Activated naive CD4-positive, alpha-beta T cell treated with anti-CD3 and anti-CD28 coated beads, Interleukin-2, amount 50 U/mL, for 72 hours (primary cell): Measurements from ENCODE around the gene CDCA5. TPM values are rescaled to one million over a fixed set of nuclear protein-coding genes. Genes with fewer than 3 reads are reported as not detected.

Experiments
- ATAC-seq, 2 donors: fragments of 150-1000 bp; cut with Tn5 transposase; 2 replicates each; pipeline ENCODE4 v1.10.0; 2021; ENCODE audit warnings: mild to moderate bottlenecking in 2 of 2, moderate library complexity in 2 of 2
- DNase-seq, 2 donors: peaks; one replicate each; pipeline ENCODE4 v3.0.0; 2021 to 2022; ENCODE audit warnings: low spot score in 2 of 2
- H3K27ac Mint-ChIP-seq, 2 donors: one replicate each; pipeline ENCODE4 v1.8.0; 2022; ENCODE audit warnings: mild to moderate bottlenecking in 2 of 2, mixed read lengths in 2 of 2
- H3K36me3 Mint-ChIP-seq, 2 donors: one replicate each; pipeline ENCODE4 v1.8.0; 2022; ENCODE audit warnings: mixed read lengths in 2 of 2
- H3K9me3 Mint-ChIP-seq, 2 donors: one replicate each; pipeline ENCODE4 v1.8.0; 2022; ENCODE audit warnings: mixed read lengths in 2 of 2
- total RNA-seq, 2 donors: library from RNA; stranded (reverse); gene quantifications; one replicate each; pipeline ENCODE4 v1.2.3, GENCODE V29; 2022

Gene CDCA5
- total RNA-seq = 100 to 1,000 TPM; 128 to 203 TPM

GRCh38 chr11:65083834-65084597 is at the start of gene CDCA5, which contains the start of gene ZFPL1:
TSS of gene CDCA5 (minus strand) at chr11:65084040. CDS start at chr11:65083978, 62 bp downstream.
TSS of gene ZFPL1 (plus strand) at chr11:65084222. CDS start at chr11:65084699, 477 bp downstream.
- peak; percentile 90 to 97 for ATAC-seq
- Mint-ChIP-seq H3K27ac (peak within 1 kb of the TSS; percentile 99 to 100), H3K36me3 (peaks cover 50 to 52% of the 10 kb centered on the region in 2 donors), H3K9me3 (no peaks in the 10 kb centered on the region)
- peak; percentile 97 to 98 for DNase-seq

GRCh38 chr11:65132988-65133700 is 49.3 kb upstream of the CDCA5 start:
- no peaks in the 10 kb centered on the region for H3K9me3 Mint-ChIP-seq

GRCh38 chr11:65132238-65132987 is 48.6 kb upstream of the CDCA5 start:
- no peaks in the 10 kb centered on the region for H3K9me3 Mint-ChIP-seq
- H3K36me3 Mint-ChIP-seq = peaks cover 9 to 10% of the 10 kb centered on the region in 2 donors
- DNase-seq (no peak), ATAC-seq (no peak)
- H3K27ac Mint-ChIP-seq = peak overlapping the region; percentile 99

More at GRCh38 chr11:65132988-65133700, 49.3 kb upstream of the CDCA5 start:
- Mint-ChIP-seq H3K36me3 (peaks cover 9 to 10% of the 10 kb centered on the region in 2 donors), H3K27ac (peak overlapping the region; percentile 99)
- ATAC-seq (peak in 1 of 2 donors; percentile 19), DNase-seq (peak in 1 of 2 donors; percentile 77)

GRCh38 chr11:65131895-65132237 is 48.0 kb upstream of the CDCA5 start:
- no peak for DNase-seq
- Mint-ChIP-seq H3K9me3 (no peaks in the 10 kb centered on the region), H3K27ac (no peak overlapping the region), H3K36me3 (peaks cover 9 to 10% of the 10 kb centered on the region in 2 donors)
- ATAC-seq = no peak

GRCh38 chr11:65131417-65131776 is 47.6 kb upstream of the CDCA5 start:
- ATAC-seq = no peak
- Mint-ChIP-seq H3K9me3 (no peaks in the 10 kb centered on the region), H3K27ac (peak overlapping the region in 1 of 2 donors; percentile 28), H3K36me3 (peaks cover 9 to 10% of the 10 kb centered on the region in 2 donors)
- DNase-seq = no peak

GRCh38 chr11:65130631-65131416 is 47.0 kb upstream of the CDCA5 start:
- DNase-seq = no peak

GRCh38 chr11:65129649-65130441 is 46.0 kb upstream of the CDCA5 start:
- Mint-ChIP-seq H3K27ac (no peak overlapping the region), H3K36me3 (peaks cover 9 to 10% of the 10 kb centered on the region in 2 donors), H3K9me3 (no peaks in the 10 kb centered on the region)
- ATAC-seq (no peak), DNase-seq (peak in 1 of 2 donors; percentile 51)

More at GRCh38 chr11:65130631-65131416, 47.0 kb upstream of the CDCA5 start:
- peaks cover 9 to 10% of the 10 kb centered on the region in 2 donors for H3K36me3 Mint-ChIP-seq
- ATAC-seq = no peak
- H3K27ac Mint-ChIP-seq = peak overlapping the region; percentile 28 to 78
- H3K9me3 Mint-ChIP-seq = no peaks in the 10 kb centered on the region

GRCh38 chr11:65128182-65129145 is 44.6 kb upstream of the CDCA5 start:
- ATAC-seq = no peak
- DNase-seq = peak in 1 of 2 donors; percentile 49
- peaks cover 8 to 9% of the 10 kb centered on the region in 2 donors for H3K36me3 Mint-ChIP-seq
- peak overlapping the region; percentile 37 to 41 for H3K27ac Mint-ChIP-seq
- no peaks in the 10 kb centered on the region for H3K9me3 Mint-ChIP-seq

- H3K9me3 Mint-ChIP-seq = no peaks in the 10 kb centered on the region
- DNase-seq (peak in 1 of 2 donors; percentile 33), ATAC-seq (no peak)
- H3K36me3 Mint-ChIP-seq = peaks cover 6% of the 10 kb centered on the region in 2 donors
- H3K27ac Mint-ChIP-seq = peak overlapping the region; percentile 29 to 41
Measured at GRCh38 chr11:65127473-65128181, 43.8 kb upstream of the CDCA5 start.

GRCh38 chr11:65126624-65127274 is 42.9 kb upstream of the CDCA5 start:
- no peaks in the 10 kb centered on the region for H3K9me3 Mint-ChIP-seq
- peak in 1 of 2 donors; percentile 50 for DNase-seq
- no peak for ATAC-seq
- no peak overlapping the region for H3K27ac Mint-ChIP-seq
- peaks cover 13 to 14% of the 10 kb centered on the region in 2 donors for H3K36me3 Mint-ChIP-seq

- DNase-seq = peak in 1 of 2 donors; percentile 50
- H3K9me3 Mint-ChIP-seq = no peaks in the 10 kb centered on the region
- peaks cover 27% of the 10 kb centered on the region in 2 donors for H3K36me3 Mint-ChIP-seq
- ATAC-seq = no peak
- no peak overlapping the region for H3K27ac Mint-ChIP-seq
Measured at GRCh38 chr11:65125197-65126056, 41.6 kb upstream of the CDCA5 start.

GRCh38 chr11:65124480-65125196 is 40.8 kb upstream of the CDCA5 start:
- peak overlapping the region; percentile 24 to 77 for H3K27ac Mint-ChIP-seq
- H3K36me3 Mint-ChIP-seq = peaks cover 31 to 34% of the 10 kb centered on the region in 2 donors
- DNase-seq (peak in 1 of 2 donors; percentile 46), ATAC-seq (no peak)
- H3K9me3 Mint-ChIP-seq = no peaks in the 10 kb centered on the region
